ENCODE results near the gene TRIO.

GRCh38 chr5:14362491-14362890 is 219.3 kb downstream of the TRIO start:
- no peak for TF ChIP-seq POLR2A (IDR thresholded peaks at IDR 0.05)
- TF ChIP-seq, protein P1, sequence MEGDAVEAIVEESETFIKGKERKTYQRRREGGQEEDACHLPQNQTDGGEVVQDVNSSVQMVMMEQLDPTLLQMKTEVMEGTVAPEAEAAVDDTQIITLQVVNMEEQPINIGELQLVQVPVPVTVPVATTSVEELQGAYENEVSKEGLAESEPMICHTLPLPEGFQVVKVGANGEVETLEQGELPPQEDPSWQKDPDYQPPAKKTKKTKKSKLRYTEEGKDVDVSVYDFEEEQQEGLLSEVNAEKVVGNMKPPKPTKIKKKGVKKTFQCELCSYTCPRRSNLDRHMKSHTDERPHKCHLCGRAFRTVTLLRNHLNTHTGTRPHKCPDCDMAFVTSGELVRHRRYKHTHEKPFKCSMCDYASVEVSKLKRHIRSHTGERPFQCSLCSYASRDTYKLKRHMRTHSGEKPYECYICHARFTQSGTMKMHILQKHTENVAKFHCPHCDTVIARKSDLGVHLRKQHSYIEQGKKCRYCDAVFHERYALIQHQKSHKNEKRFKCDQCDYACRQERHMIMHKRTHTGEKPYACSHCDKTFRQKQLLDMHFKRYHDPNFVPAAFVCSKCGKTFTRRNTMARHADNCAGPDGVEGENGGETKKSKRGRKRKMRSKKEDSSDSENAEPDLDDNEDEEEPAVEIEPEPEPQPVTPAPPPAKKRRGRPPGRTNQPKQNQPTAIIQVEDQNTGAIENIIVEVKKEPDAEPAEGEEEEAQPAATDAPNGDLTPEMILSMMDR (IDR thresholded peaks at IDR 0.05), result no peak
- TF ChIP-seq EP300 (IDR thresholded peaks at IDR 0.05; ENCODE audit: low read depth), result no peak

All from transverse colon (tissue), 3 donors.